HUES64 (cell line): ENCODE data around the gene SEZ6L.

Experiments used
- H3K27ac ChIP-seq: 2 replicates; pipeline ENCODE4 v1.7.0; 2013; ENCODE audit warnings: low read depth, low read length, inconsistent platforms
- H3K27me3 ChIP-seq: 2 replicates; pipeline ENCODE4 v1.6.1; 2013; ENCODE audit warnings: mild to moderate bottlenecking, low read length; ENCODE audit not compliant: insufficient read depth
- H3K36me3 ChIP-seq: 2 replicates; pipeline ENCODE4 v1.6.1; 2013; ENCODE audit warnings: mild to moderate bottlenecking, low read length; ENCODE audit not compliant: insufficient read depth
- H3K4me1 ChIP-seq: 2 replicates; pipeline ENCODE4 v1.6.1; 2013; ENCODE audit warnings: mild to moderate bottlenecking, low read length, moderate library complexity; ENCODE audit not compliant: insufficient read depth
- H3K4me3 ChIP-seq: 2 replicates; pipeline ENCODE4 v1.5.1; 2013; ENCODE audit warnings: mild to moderate bottlenecking, low read length, moderate library complexity
- H3K9ac ChIP-seq: 2 replicates; pipeline ENCODE4 v1.6.1; 2013; ENCODE audit warnings: mild to moderate bottlenecking, low read depth, low read length
- H3K9me3 ChIP-seq: 2 replicates; pipeline ENCODE4 v1.6.1; 2013; ENCODE audit warnings: low read depth, low read length; ENCODE audit not compliant: insufficient read depth
- WGBS: fragments of 150-250, 120-280 bp; methylation state at CpG from one replicate; pipeline ENCODE4 v1.1.7; 2013; ENCODE audit warnings: missing lambda C conversion rate; 5-methylcytosine and 5-hydroxymethylcytosine counted together

The SEZ6L gene

DNA sequence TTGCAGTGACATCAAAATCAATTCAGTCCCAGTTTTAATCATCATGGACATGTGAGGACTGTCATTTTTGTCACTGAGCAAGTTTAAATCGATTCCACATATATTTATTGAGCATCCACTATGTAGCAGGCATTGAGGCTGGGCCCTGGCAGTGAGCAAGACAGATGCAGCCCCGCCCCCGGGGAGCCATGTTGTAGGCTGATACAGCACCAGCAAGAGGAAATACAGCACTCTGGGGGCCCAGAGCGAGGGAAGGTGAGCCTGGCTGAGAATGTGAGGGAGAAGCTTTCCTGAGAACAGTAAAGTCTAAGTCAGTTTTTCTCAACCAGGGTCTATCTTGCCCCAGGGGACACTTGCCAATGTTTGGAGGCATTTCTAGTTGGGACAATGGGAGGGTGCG is 151.2 kb downstream of the SEZ6L start:
- WGBS = 86% methylated on average over 5 of the region's 5 CpGs
- H3K9me3 ChIP-seq = no peaks in the 10 kb centered on the region
- peaks cover 9% of the 10 kb centered on the region; the same call in 1 of the 2 replicates for H3K4me1 ChIP-seq
- H3K9ac ChIP-seq = no peak overlapping the region
- H3K27me3 ChIP-seq = no peaks in the 10 kb centered on the region
- H3K4me3 ChIP-seq = no peak overlapping the region
- no peaks in the 10 kb centered on the region for H3K36me3 ChIP-seq
- no peak overlapping the region for H3K27ac ChIP-seq

- Histone ChIP-seq H3K9ac (no peak overlapping the region), H3K27me3 (no peaks in the 10 kb centered on the region), H3K9me3 (no peaks in the 10 kb centered on the region), H3K27ac (no peak overlapping the region), H3K4me1 (peaks cover 9% of the 10 kb centered on the region; the same call in 1 of the 2 replicates), H3K4me3 (no peak overlapping the region), H3K36me3 (no peaks in the 10 kb centered on the region)
- 78% methylated on average over 12 of the region's 12 CpGs for WGBS
Observed at GRCh38 chr22:26321469-26321913, 152.2 kb downstream of the SEZ6L start.

- no peaks in the 10 kb centered on the region for H3K36me3 ChIP-seq
- H3K9ac ChIP-seq = no peak overlapping the region
- no peaks in the 10 kb centered on the region for H3K27me3 ChIP-seq
- 78% methylated on average over 11 of the region's 11 CpGs for WGBS
- peaks cover 9% of the 10 kb centered on the region; the same call in 1 of the 2 replicates for H3K4me1 ChIP-seq
- no peaks in the 10 kb centered on the region for H3K9me3 ChIP-seq
- H3K4me3 ChIP-seq = no peak overlapping the region
- no peak overlapping the region for H3K27ac ChIP-seq
Observed at GRCh38 chr22:26322179-26322905, 153.1 kb downstream of the SEZ6L start.

- Histone ChIP-seq H3K36me3 (no peaks in the 10 kb centered on the region), H3K4me1 (peaks cover 9% of the 10 kb centered on the region; the same call in 1 of the 2 replicates), H3K4me3 (no peak overlapping the region), H3K9me3 (no peaks in the 10 kb centered on the region), H3K9ac (no peak overlapping the region), H3K27me3 (no peaks in the 10 kb centered on the region), H3K27ac (no peak overlapping the region)
- WGBS = 87% methylated on average over 5 of the region's 5 CpGs
Observed at GRCh38 chr22:26323013-26323412, 153.8 kb downstream of the SEZ6L start.

- no peaks in the 10 kb centered on the region for H3K27me3 ChIP-seq
- no peak overlapping the region for H3K27ac ChIP-seq
- H3K9ac ChIP-seq = no peak overlapping the region
- no peak overlapping the region for H3K4me3 ChIP-seq
- no peaks in the 10 kb centered on the region for H3K9me3 ChIP-seq
- 84% methylated on average over 4 of the region's 4 CpGs for WGBS
- peaks cover 9% of the 10 kb centered on the region; the same call in 1 of the 2 replicates for H3K4me1 ChIP-seq
- no peaks in the 10 kb centered on the region for H3K36me3 ChIP-seq
Observed at GRCh38 chr22:26324150-26324549, 154.9 kb downstream of the SEZ6L start.

DNA sequence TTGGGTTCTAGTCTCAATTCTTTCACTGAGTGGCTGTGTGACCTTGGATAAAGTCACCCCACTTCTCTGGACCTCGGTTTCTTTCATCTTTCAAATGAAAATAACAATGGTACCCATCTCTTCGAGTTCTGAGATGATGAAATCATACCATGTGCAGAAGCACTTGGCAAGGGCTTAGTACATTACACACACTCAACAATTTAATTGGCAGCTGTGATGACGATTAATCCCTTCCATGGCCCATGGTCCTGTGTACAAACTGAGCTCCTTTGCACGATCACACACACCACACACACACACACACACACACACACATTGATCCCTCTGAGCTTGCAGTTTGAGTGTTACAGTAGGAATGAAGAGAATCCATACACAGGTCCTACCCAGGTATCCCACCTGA is 156.4 kb downstream of the SEZ6L start:
- no peaks in the 10 kb centered on the region for H3K9me3 ChIP-seq
- no peaks in the 10 kb centered on the region for H3K27me3 ChIP-seq
- H3K27ac ChIP-seq = no peak overlapping the region
- H3K36me3 ChIP-seq = no peaks in the 10 kb centered on the region
- no peak overlapping the region for H3K9ac ChIP-seq
- 92% methylated on average over 4 of the region's 4 CpGs for WGBS
- H3K4me1 ChIP-seq = peaks cover 9% of the 10 kb centered on the region; the same call in 1 of the 2 replicates
- H3K4me3 ChIP-seq = no peak overlapping the region

DNA sequence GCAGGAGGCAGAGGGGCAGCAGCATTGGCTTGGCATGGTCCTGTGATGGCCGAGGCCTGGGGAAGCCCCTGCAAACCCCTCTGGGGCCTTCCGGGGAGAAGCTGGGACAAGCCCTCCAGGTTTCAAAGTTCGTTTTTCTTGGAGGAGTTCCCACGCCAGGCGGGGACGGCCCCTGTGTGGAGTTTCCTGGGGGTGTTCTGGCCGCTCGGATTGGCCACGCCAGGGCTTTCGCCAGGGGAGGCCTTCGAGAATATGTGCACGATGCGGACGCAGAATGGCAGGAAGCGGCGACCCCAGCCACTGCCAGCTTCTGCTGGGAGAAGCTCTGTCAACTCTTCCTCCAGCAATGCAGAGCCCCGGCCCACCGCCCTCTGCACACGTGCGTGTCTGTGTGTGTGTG is 157.5 kb downstream of the SEZ6L start:
- no peak overlapping the region for H3K9ac ChIP-seq
- WGBS = 92% methylated on average over 16 of the region's 20 CpGs
- H3K27me3 ChIP-seq = no peaks in the 10 kb centered on the region
- H3K4me1 ChIP-seq = peaks cover 6% of the 10 kb centered on the region; the same call in 1 of the 2 replicates
- H3K4me3 ChIP-seq = no peak overlapping the region
- no peaks in the 10 kb centered on the region for H3K9me3 ChIP-seq
- H3K27ac ChIP-seq = no peak overlapping the region
- H3K36me3 ChIP-seq = no peaks in the 10 kb centered on the region

DNA sequence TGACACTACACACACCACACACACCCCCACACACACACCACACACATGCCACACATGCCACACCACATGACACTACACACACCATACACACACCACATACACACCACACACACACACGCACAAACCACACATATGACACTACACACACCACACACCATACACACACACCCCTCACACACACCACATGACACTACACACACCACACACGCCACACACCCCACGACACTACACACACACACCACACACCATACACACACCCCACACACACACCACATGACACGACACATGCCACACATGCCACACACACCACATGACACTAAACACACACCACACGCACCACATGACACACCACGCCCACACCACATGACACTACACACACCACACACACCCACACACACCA is 158.0 kb downstream of the SEZ6L start:
- no peak overlapping the region for H3K9ac ChIP-seq
- no peaks in the 10 kb centered on the region for H3K27me3 ChIP-seq
- H3K27ac ChIP-seq = no peak overlapping the region
- H3K4me3 ChIP-seq = no peak overlapping the region
- WGBS = 90% methylated on average over 6 of the region's 6 CpGs
- no peaks in the 10 kb centered on the region for H3K9me3 ChIP-seq
- 0 out of 2 replicates have a peak, but pooled peaks cover 2% of the 10 kb centered on the region for H3K4me1 ChIP-seq
- H3K36me3 ChIP-seq = no peaks in the 10 kb centered on the region

GRCh38 chr22:26328221-26328620 is 159.0 kb downstream of the SEZ6L start:
- 0 out of 2 replicates have a peak, but pooled peaks cover 2% of the 10 kb centered on the region for H3K4me1 ChIP-seq
- no peak overlapping the region for H3K9ac ChIP-seq

DNA sequence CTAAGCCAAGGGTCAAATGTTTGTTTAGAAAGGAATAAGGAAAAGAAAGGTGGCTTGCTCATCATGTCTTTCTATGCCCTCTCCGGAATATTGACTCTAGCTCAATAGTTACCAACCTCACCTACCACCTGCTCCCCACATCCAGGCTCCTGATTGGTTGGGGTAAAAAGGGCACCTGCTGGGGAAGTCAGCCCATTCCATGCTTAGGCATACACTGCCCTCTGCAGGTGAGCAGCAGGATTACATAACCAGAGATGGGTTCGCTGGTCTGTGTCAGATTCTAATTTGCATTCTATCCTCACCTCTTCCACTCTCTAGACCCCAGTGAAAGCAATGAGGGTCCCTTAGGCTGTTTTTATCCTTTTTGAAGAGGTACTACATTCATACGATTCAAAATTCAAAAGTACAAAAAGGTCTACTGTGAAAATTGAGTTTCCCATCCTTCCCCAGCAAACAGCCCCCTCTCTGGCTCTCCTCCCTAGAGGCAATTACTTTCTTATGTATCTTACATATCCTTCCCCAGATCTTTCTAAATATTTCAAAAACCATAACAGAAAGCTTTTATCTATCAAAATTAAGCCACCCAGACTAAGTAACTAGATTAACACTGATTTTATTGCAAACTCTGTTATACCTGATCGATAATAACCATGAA is 161.8 kb downstream of the SEZ6L start:
- Histone ChIP-seq H3K27ac (no peak overlapping the region), H3K9me3 (no peaks in the 10 kb centered on the region), H3K4me1 (0 out of 2 replicates have a peak, but pooled peaks cover 2% of the 10 kb centered on the region), H3K4me3 (no peak overlapping the region), H3K27me3 (peaks cover 11% of the 10 kb centered on the region), H3K9ac (no peak overlapping the region), H3K36me3 (no peaks in the 10 kb centered on the region)
- WGBS = 27% methylated on average over 4 of the region's 4 CpGs

More at GRCh38 chr22:26328221-26328620, 159.0 kb downstream of the SEZ6L start:
- 78% methylated on average over 8 of the region's 8 CpGs for WGBS
- Histone ChIP-seq H3K9me3 (no peaks in the 10 kb centered on the region), H3K4me3 (no peak overlapping the region), H3K27me3 (no peaks in the 10 kb centered on the region), H3K27ac (no peak overlapping the region), H3K36me3 (no peaks in the 10 kb centered on the region)

GRCh38 chr22:26333088-26333800 is 164.0 kb downstream of the SEZ6L start:
- WGBS = 86% methylated on average over 5 of the region's 5 CpGs
- H3K27me3 ChIP-seq = peaks cover 16% of the 10 kb centered on the region

More at GRCh38 chr22:26333088-26333800, 164.0 kb downstream of the SEZ6L start:
- Histone ChIP-seq H3K9ac (no peak overlapping the region), H3K36me3 (no peaks in the 10 kb centered on the region), H3K27ac (no peak overlapping the region), H3K4me3 (no peak overlapping the region), H3K9me3 (no peaks in the 10 kb centered on the region), H3K4me1 (0 out of 2 replicates have a peak, but pooled peaks cover 2% of the 10 kb centered on the region)
